ENCODE data around the gene GALNT17.

GALNT17 gene

GRCh38 chr7:71682181-71682580 lies 550.2 kb downstream of the GALNT17 start:
- no peak for DNase-seq (ENCODE audit: low read depth in 2 of 2, low spot score in 1 of 2)

GRCh38 chr7:71682841-71683781 lies 551.2 kb downstream of the GALNT17 start:
- DNase-seq (ENCODE audit: low read depth in 2 of 2, low spot score in 1 of 2): no peak

- DNase-seq (ENCODE audit: low read depth in 2 of 2, low spot score in 1 of 2): no peak
These were observed 555.3 kb downstream of the GALNT17 start for GRCh38 chr7:71687286-71687685.

GRCh38 chr7:71687831-71688599 lies 556.1 kb downstream of the GALNT17 start:
- no peak for DNase-seq (ENCODE audit: low read depth in 2 of 2, low spot score in 1 of 2)

- DNase-seq (ENCODE audit: low read depth in 2 of 2, low spot score in 1 of 2): no peak
These were observed 559.6 kb downstream of the GALNT17 start for GRCh38 chr7:71691538-71691937.

- no peak for DNase-seq (ENCODE audit: low read depth in 2 of 2, low spot score in 1 of 2)
These were observed 562.7 kb downstream of the GALNT17 start for GRCh38 chr7:71694665-71695064.

GRCh38 chr7:71695186-71695585 lies 563.2 kb downstream of the GALNT17 start:
- DNase-seq (ENCODE audit: low read depth in 2 of 2, low spot score in 1 of 2): no peak

GRCh38 chr7:71696511-71696910 lies 564.6 kb downstream of the GALNT17 start:
- DNase-seq (ENCODE audit: low read depth in 2 of 2, low spot score in 1 of 2): no peak

GRCh38 chr7:71697400-71697799 lies 565.5 kb downstream of the GALNT17 start:
- DNase-seq (ENCODE audit: low read depth in 2 of 2, low spot score in 1 of 2): no peak

- no peak for DNase-seq (ENCODE audit: low read depth in 2 of 2, low spot score in 1 of 2)
These were observed 573.3 kb downstream of the GALNT17 start for GRCh38 chr7:71705217-71705616.

GRCh38 chr7:71705901-71706596 lies 574.1 kb downstream of the GALNT17 start:
- DNase-seq (ENCODE audit: low read depth in 2 of 2, low spot score in 1 of 2): no peak

- DNase-seq (ENCODE audit: low read depth in 2 of 2, low spot score in 1 of 2): no peak
These were observed 574.6 kb downstream of the GALNT17 start for GRCh38 chr7:71706597-71706975.

- DNase-seq (ENCODE audit: low read depth in 2 of 2, low spot score in 1 of 2): no peak
These were observed 575.1 kb downstream of the GALNT17 start for GRCh38 chr7:71707041-71707440.

GRCh38 chr7:71708710-71709109 lies 576.8 kb downstream of the GALNT17 start:
- DNase-seq (ENCODE audit: low read depth in 2 of 2, low spot score in 1 of 2): no peak

- no peak for DNase-seq (ENCODE audit: low read depth in 2 of 2, low spot score in 1 of 2)
These were observed 578.5 kb downstream of the GALNT17 start for GRCh38 chr7:71710442-71710841.

- DNase-seq (ENCODE audit: low read depth in 2 of 2, low spot score in 1 of 2): no peak
These were observed 580.8 kb downstream of the GALNT17 start for GRCh38 chr7:71712653-71713180.

GRCh38 chr7:71716690-71717089 lies 584.7 kb downstream of the GALNT17 start:
- no peak for DNase-seq (ENCODE audit: low read depth in 2 of 2, low spot score in 1 of 2)

- DNase-seq (ENCODE audit: low read depth in 2 of 2, low spot score in 1 of 2): no peak
These were observed 586.6 kb downstream of the GALNT17 start for GRCh38 chr7:71718563-71718962.

- no peak for DNase-seq (ENCODE audit: low read depth in 2 of 2, low spot score in 1 of 2)
These were observed 589.8 kb downstream of the GALNT17 start for GRCh38 chr7:71721742-71722141.

GRCh38 chr7:71723859-71724258 lies 591.9 kb downstream of the GALNT17 start:
- no peak for DNase-seq (ENCODE audit: low read depth in 2 of 2, low spot score in 1 of 2)

- no peak for DNase-seq (ENCODE audit: low read depth in 2 of 2, low spot score in 1 of 2)
These were observed 595.4 kb downstream of the GALNT17 start for GRCh38 chr7:71727347-71727746.
